Gastrocnemius medialis (tissue), 4 donors: ENCODE results near the gene TANC1. TPM values are rescaled to one million over a fixed set of nuclear protein-coding genes. Genes with fewer than 3 reads are reported as not detected.

Source experiments
- ATAC-seq, 2 donors: fragments of 150-250 bp; one replicate each; pipeline ENCODE4 v1.9.1; 2016
- DNase-seq, 2 donors: peaks; one replicate each; pipeline ENCODE4 v3.0.0-alpha.2; 2019
- H3K27ac ChIP-seq, 4 donors: fragments of 200-600 bp; sonication (generic); 1 replicate in 1 of 4; 2 replicates in 3 of 4; pipeline ENCODE4 v1.5.1; 2016 to 2018; ENCODE audit warnings: mild to moderate bottlenecking in 2 of 4, moderate library complexity in 1 of 4
- H3K27me3 ChIP-seq, 3 donors: fragments of 200-600 bp; sonication (generic) in 2 of 3; 1 replicate in 1 of 3; 2 replicates in 2 of 3; pipeline versions ENCODE4 v1.5.1 to v1.6.0; 2016 to 2019; ENCODE audit warnings: mild to moderate bottlenecking in 1 of 3, moderate library complexity in 1 of 3
- H3K36me3 ChIP-seq, 2 donors: fragments of 200-600 bp; sonication (generic) in 1 of 2; one replicate each; pipeline ENCODE4 v1.5.1; 2017 to 2018
- H3K4me1 ChIP-seq, 2 donors: fragments of 200-600 bp; sonication (generic) in 1 of 2; one replicate each; pipeline ENCODE4 v1.5.1; 2016 to 2017; ENCODE audit warnings: mild to moderate bottlenecking in 2 of 2
- H3K4me3 ChIP-seq, 4 donors: fragments of 200-600 bp; sonication (generic) in 3 of 4; 1 replicate in 1 of 4; 2 replicates in 3 of 4; pipeline ENCODE4 v1.5.1; 2016 to 2019; ENCODE audit warnings: mild to moderate bottlenecking in 2 of 4
- H3K9me3 ChIP-seq, 3 donors: fragments of 200-600 bp; sonication (generic) in 2 of 3; 1 replicate in 1 of 3; 2 replicates in 2 of 3; pipeline ENCODE4 v1.5.1; 2016 to 2019
- CTCF ChIP-seq, 5 experiments: fragments of 450-650 bp in 3 of 5; fragments of 200-600 bp in 2 of 5; sonication (generic) in 2 of 5; IDR thresholded peaks in 4 of 5; conservative IDR thresholded peaks in 1 of 5; 1 replicate in 4 of 5; 2 replicates in 1 of 5; pipeline ENCODE4 v1.5.1; 2016 to 2019; ENCODE audit warnings: antibody characterized with exemption in 5 of 5, mild to moderate bottlenecking in 3 of 5, moderate library complexity in 3 of 5
- POLR2A ChIP-seq, 2 donors: fragments of 450-650 bp; IDR thresholded peaks; one replicate each; pipeline ENCODE4 v1.6.1; 2017; ENCODE audit warnings: antibody characterized with exemption in 2 of 2, mild to moderate bottlenecking in 2 of 2, moderate library complexity in 2 of 2
- in situ Hi-C, 4 donors: fragments of 200-750 bp; cut with MboI; loops; one replicate each; pipeline versions ENCODE4 v1.15.0 to v1.8.0; 2017; ENCODE audit warnings: low sequenced_read_pairs in 4 of 4
- intact Hi-C: fragments of 100-400 bp; cut with DNase I; formaldehyde crosslinking; loops from one replicate; pipeline ENCODE4 v1.15.1; 2023; ENCODE audit warnings: low total_unique reads
- total RNA-seq, 4 donors: library from RNA; depleted of rRNA; stranded (reverse); fragments of >200 nt; gene quantifications; one replicate each; pipeline versions ENCODE4 v1.1.0 to v1.2.3, GENCODE V29; 2016

TANC1 gene
- total RNA-seq, 4 donors from 2014 or later: 5.1 to 9.9 (median 5.4) TPM

DNA sequence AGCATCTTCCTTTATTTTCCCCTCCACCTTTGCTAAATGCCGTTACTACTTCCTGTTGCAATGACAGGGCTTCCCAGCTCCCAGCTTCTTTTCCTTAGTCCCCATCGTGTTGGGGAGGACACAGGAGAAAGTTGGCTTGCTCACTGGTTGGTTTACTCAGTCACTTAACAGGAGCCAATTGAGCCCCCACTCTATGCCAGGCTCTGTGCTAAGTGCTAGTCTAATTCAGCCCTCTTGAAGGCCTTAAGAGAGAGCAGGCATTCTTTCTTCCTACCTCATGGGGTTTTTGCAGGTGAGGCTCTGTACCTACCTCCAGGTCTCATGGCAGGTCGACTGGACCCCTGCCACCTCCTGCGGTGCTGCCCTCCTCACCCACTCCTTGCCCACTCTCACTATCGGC is 20.1 kb downstream of the TANC1 start:
- DNase-seq (no peak), ATAC-seq (no peak)
- no peaks in the 10 kb centered on the region for H3K9me3 ChIP-seq
- TF ChIP-seq POLR2A (IDR thresholded peaks at IDR 0.05) (no peak), CTCF (IDR thresholded peaks at IDR 0.05 in 4 of 5, conservative IDR thresholded peaks at IDR 0.05 in 1 of 5) (no peak)
- no peaks in the 10 kb centered on the region for H3K27me3 ChIP-seq
- no peak overlapping the region for H3K27ac ChIP-seq
- peaks cover 8 to 15% of the 10 kb centered on the region in 2 donors for H3K4me1 ChIP-seq
- in situ Hi-C loops: no loop called here
- intact Hi-C loops: no loop called here
- H3K4me3 ChIP-seq: no peak overlapping the region
- H3K36me3 ChIP-seq: no peaks in the 10 kb centered on the region

GRCh38 chr2:158989165-158989564 is 20.7 kb downstream of the TANC1 start:
- intact Hi-C loops (no loop called here), in situ Hi-C loops (no loop called here)
- ATAC-seq (no peak), DNase-seq (no peak)
- peaks cover 6 to 14% of the 10 kb centered on the region in 2 donors for H3K4me1 ChIP-seq
- H3K27ac ChIP-seq: no peak overlapping the region
- no peaks in the 10 kb centered on the region for H3K9me3 ChIP-seq
- TF ChIP-seq POLR2A (IDR thresholded peaks at IDR 0.05) (no peak), CTCF (IDR thresholded peaks at IDR 0.05 in 4 of 5, conservative IDR thresholded peaks at IDR 0.05 in 1 of 5) (no peak)
- no peaks in the 10 kb centered on the region for H3K27me3 ChIP-seq
- H3K4me3 ChIP-seq: no peak overlapping the region
- no peaks in the 10 kb centered on the region for H3K36me3 ChIP-seq

GRCh38 chr2:158990397-158991214 is 22.2 kb downstream of the TANC1 start:
- intact Hi-C loops (no loop called here), in situ Hi-C loops (no loop called here)
- peaks cover 0 to 1% of the 10 kb centered on the region in 2 donors for H3K4me1 ChIP-seq
- H3K9me3 ChIP-seq: no peaks in the 10 kb centered on the region
- H3K27me3 ChIP-seq: no peaks in the 10 kb centered on the region
- DNase-seq (no peak), ATAC-seq (no peak)
- H3K36me3 ChIP-seq: no peaks in the 10 kb centered on the region
- TF ChIP-seq CTCF (IDR thresholded peaks at IDR 0.05 in 4 of 5, conservative IDR thresholded peaks at IDR 0.05 in 1 of 5) (no peak), POLR2A (IDR thresholded peaks at IDR 0.05) (no peak)
- H3K4me3 ChIP-seq: no peak overlapping the region
- no peak overlapping the region for H3K27ac ChIP-seq

DNA sequence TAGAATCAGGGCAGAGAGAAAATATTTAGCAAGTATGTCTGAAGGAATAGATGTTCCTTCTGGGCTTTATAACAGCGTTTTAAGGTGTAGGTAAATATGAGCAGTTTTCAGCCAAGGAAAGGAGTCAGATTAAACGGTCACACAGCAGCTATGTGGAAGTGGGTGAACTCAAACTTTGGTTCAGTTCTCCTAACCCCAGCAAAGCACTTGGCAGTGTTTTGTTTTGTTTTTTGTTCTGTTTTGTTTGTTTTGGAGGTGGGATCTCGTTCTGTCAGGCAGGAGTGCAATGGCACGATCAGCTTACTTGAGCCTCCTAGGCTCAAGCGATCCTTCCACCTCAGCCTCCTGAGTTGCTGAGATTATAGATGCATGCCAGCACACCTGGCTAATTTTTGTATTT is 24.6 kb downstream of the TANC1 start:
- Histone ChIP-seq H3K27me3 (no peaks in the 10 kb centered on the region), H3K27ac (no peak overlapping the region), H3K9me3 (no peaks in the 10 kb centered on the region), H3K36me3 (no peaks in the 10 kb centered on the region), H3K4me3 (no peak overlapping the region), H3K4me1 (no peaks in the 10 kb centered on the region)
- DNase-seq: no peak
- TF ChIP-seq POLR2A (IDR thresholded peaks at IDR 0.05) (no peak), CTCF (IDR thresholded peaks at IDR 0.05 in 4 of 5, conservative IDR thresholded peaks at IDR 0.05 in 1 of 5) (no peak)
- ATAC-seq: no peak
- in situ Hi-C loops: no loop called here
- intact Hi-C loops: no loop called here
